ENCODE measurements around the gene COX6B2. TPM values are rescaled to one million over a fixed set of nuclear protein-coding genes. Genes with fewer than 3 reads are reported as not detected.

COX6B2 gene
- total RNA-seq, 4 donors from 2014 or later, result not detected

- H3K9me3 ChIP-seq, result no peaks in the 10 kb centered on the region
- in situ Hi-C loops (cut with MboI; ENCODE audit: low sequenced_read_pairs in 4 of 4), result no loop called here
These were observed 28.1 kb upstream of the COX6B2 start for GRCh38 chr19:55382522-55383054.

GRCh38 chr19:55382013-55382412, 27.5 kb upstream of the COX6B2 start:
- in situ Hi-C loops (cut with MboI; ENCODE audit: low sequenced_read_pairs in 4 of 4), result no loop called here
- no peak for DNase-seq
- Histone ChIP-seq H3K4me1 (peaks cover 19 to 22% of the 10 kb centered on the region in 2 donors), H3K27ac (no peak overlapping the region), H3K36me3 (no peaks in the 10 kb centered on the region), H3K4me3 (no peak overlapping the region), H3K9me3 (no peaks in the 10 kb centered on the region), H3K27me3 (peaks cover 7 to 11% (median 11%) of the 10 kb centered on the region in 3 donors)
- intact Hi-C loops (cut with DNase I; ENCODE audit: low total_unique reads), result loop anchor here (10.0 kb wide), 1 partner anchor 267 kb away; the partner anchor contains the start of gene PPP1R12C
- no peak for TF ChIP-seq POLR2A (IDR thresholded peaks at IDR 0.05)
- TF ChIP-seq CTCF (IDR thresholded peaks at IDR 0.05 in 4 of 5, conservative IDR thresholded peaks at IDR 0.05 in 1 of 5), result no peak
- ATAC-seq, result no peak

More at GRCh38 chr19:55382522-55383054, 28.1 kb upstream of the COX6B2 start:
- Histone ChIP-seq H3K27me3 (peaks cover 4 to 6% (median 6%) of the 10 kb centered on the region in 3 donors), H3K36me3 (peaks cover 0 to 4% of the 10 kb centered on the region in 2 donors), H3K4me1 (peaks cover 25 to 26% of the 10 kb centered on the region in 2 donors), H3K27ac (no peak overlapping the region), H3K4me3 (no peak overlapping the region)
- no peak for ATAC-seq
- TF ChIP-seq POLR2A (IDR thresholded peaks at IDR 0.05) (no peak), CTCF (IDR thresholded peaks at IDR 0.05 in 4 of 5, conservative IDR thresholded peaks at IDR 0.05 in 1 of 5) (no peak)
- DNase-seq, result no peak
- intact Hi-C loops (cut with DNase I; ENCODE audit: low total_unique reads), result loop anchor here (10.0 kb wide), 1 partner anchor 268 kb away; the partner anchor contains the start of gene PPP1R12C

- DNase-seq (no peak), ATAC-seq (no peak)
- peaks cover 32 to 38% (median 35%) of the 10 kb centered on the region in 3 donors for H3K27me3 ChIP-seq
- TF ChIP-seq CTCF (IDR thresholded peaks at IDR 0.05 in 4 of 5, conservative IDR thresholded peaks at IDR 0.05 in 1 of 5), result no peak
- no peak for TF ChIP-seq POLR2A (IDR thresholded peaks at IDR 0.05)
- H3K27ac ChIP-seq, result no peak overlapping the region
- intact Hi-C loops (cut with DNase I; ENCODE audit: low total_unique reads), result no loop called here
- no peaks in the 10 kb centered on the region for H3K36me3 ChIP-seq
- H3K9me3 ChIP-seq, result no peaks in the 10 kb centered on the region
- in situ Hi-C loops (cut with MboI; ENCODE audit: low sequenced_read_pairs in 4 of 4), result loop anchor here in 1 of 4 donors (10.0 kb wide), 1 partner anchor 286 kb away; no protein-coding TSS in a partner anchor
- peaks cover 4 to 5% of the 10 kb centered on the region in 2 donors for H3K4me1 ChIP-seq
- no peak overlapping the region for H3K4me3 ChIP-seq
These were observed 24.7 kb upstream of the COX6B2 start for GRCh38 chr19:55379174-55379573.

GRCh38 chr19:55377356-55378131, 23.0 kb upstream of the COX6B2 start:
- ATAC-seq (no peak), DNase-seq (no peak)
- TF ChIP-seq POLR2A (IDR thresholded peaks at IDR 0.05), result no peak
- no peak for TF ChIP-seq CTCF (IDR thresholded peaks at IDR 0.05 in 4 of 5, conservative IDR thresholded peaks at IDR 0.05 in 1 of 5)
- no peaks in the 10 kb centered on the region for H3K4me1 ChIP-seq
- no peaks in the 10 kb centered on the region for H3K36me3 ChIP-seq
- H3K4me3 ChIP-seq, result no peak overlapping the region
- in situ Hi-C loops (cut with MboI; ENCODE audit: low sequenced_read_pairs in 4 of 4) (loop anchor here in 1 of 4 donors (10.0 kb wide), 1 partner anchor 287 kb away; no protein-coding TSS in a partner anchor), intact Hi-C loops (cut with DNase I; ENCODE audit: low total_unique reads) (no loop called here)
- no peak overlapping the region for H3K27ac ChIP-seq
- H3K9me3 ChIP-seq, result no peaks in the 10 kb centered on the region
- H3K27me3 ChIP-seq, result peaks cover 40 to 54% (median 51%) of the 10 kb centered on the region in 3 donors

Measured in gastrocnemius medialis (tissue), 4 donors.